GM23338 (cell line): ENCODE results near the gene SLC25A26.

Experiments
- CREB1 ChIP-seq: fragments of 250-450 bp; sonication (Bioruptor Pico); IDR thresholded peaks from 2 replicates; pipeline ENCODE4 v1.5.0; 2020; ENCODE audit warnings: low read depth, mild to moderate bottlenecking, moderate library complexity
- CTCF ChIP-seq, 2 experiments: fragments of 200-600 bp in 1 of 2; sonication (generic) in 1 of 2; conservative IDR thresholded peaks; 2 replicates each; pipeline versions ENCODE4 v1.5.1 to v1.6.1; 2016 to 2017; ENCODE audit warnings: antibody characterized with exemption in 2 of 2, low read depth in 2 of 2, mild to moderate bottlenecking in 2 of 2, moderate library complexity in 1 of 2
- EZH2 ChIP-seq: fragments of 200-600 bp; sonication (generic); IDR thresholded peaks from one replicate; pipeline ENCODE4 v1.8.0; 2017; ENCODE audit warnings: antibody characterized with exemption, mild to moderate bottlenecking, low read depth; ENCODE audit not compliant: unreplicated experiment
- EZH2phosphoT487 ChIP-seq: fragments of 200-600 bp; sonication (generic); IDR thresholded peaks from one replicate; pipeline ENCODE4 v1.8.1; 2018; ENCODE audit warnings: antibody characterized with exemption; ENCODE audit not compliant: unreplicated experiment
- POLR2AphosphoS5 ChIP-seq: IDR thresholded peaks from 2 replicates; pipeline ENCODE4 v1.6.1; 2016; ENCODE audit warnings: antibody characterized with exemption, low read depth
- REST ChIP-seq: IDR thresholded peaks from one replicate; pipeline ENCODE4 v1.6.1; 2018; ENCODE audit warnings: antibody characterized with exemption; ENCODE audit not compliant: unreplicated experiment
- STAT1 ChIP-seq: IDR thresholded peaks from one replicate; pipeline ENCODE4 v1.6.1; 2016; ENCODE audit warnings: antibody characterized with exemption; ENCODE audit not compliant: unreplicated experiment
- ZNF114 ChIP-seq: fragments of 250-450 bp; sonication (Bioruptor Pico); IDR thresholded peaks from 2 replicates; pipeline ENCODE4 v1.5.0; 2020; ENCODE audit warnings: mild to moderate bottlenecking, moderate library complexity
- ZNF331 ChIP-seq: fragments of 250-450 bp; sonication (Bioruptor Pico); IDR thresholded peaks from 2 replicates; pipeline ENCODE4 v1.5.0; 2020; ENCODE audit warnings: low read depth, mild to moderate bottlenecking, moderate library complexity

- TF ChIP-seq CTCF (conservative IDR thresholded peaks at IDR 0.05; ENCODE audit: low read depth in 2 of 2) (no peak), EZH2 (no peak), POLR2AphosphoS5 (no peak; the same call in 1 of the 2 replicates), ZNF331 (no peak), CREB1 (CRISPR knock-in tag) (no peak), EZH2phosphoT487 (no peak), REST (no peak), ZNF114 (CRISPR knock-in tag) (no peak), STAT1 (no peak)
Measured at GRCh38 chr3:66376568-66376967, 155.8 kb downstream of the SLC25A26 start.
